Tibial nerve (tissue), 4 donors: ENCODE measurements around the gene TTYH1.

ENCODE experiments used
- EP300 ChIP-seq, 2 donors: sonication (generic); formaldehyde crosslinking; IDR thresholded peaks; one replicate each; pipeline ENCODE4 v1.6.1; 2017; ENCODE audit warnings: antibody characterized with exemption in 2 of 2, mild to moderate bottlenecking in 1 of 2
- POLR2A ChIP-seq, 2 donors: fragments of 450-650 bp; IDR thresholded peaks; one replicate each; pipeline ENCODE4 v1.6.1; 2017; ENCODE audit warnings: antibody characterized with exemption in 2 of 2, mild to moderate bottlenecking in 2 of 2, moderate library complexity in 2 of 2
- TF ChIP-seq, protein P1 (sequence below), 5 experiments: fragments of 200-600 bp in 3 of 5; fragments of 450-650 bp in 2 of 5; sonication (generic) in 3 of 5; IDR thresholded peaks; one replicate each; pipeline ENCODE4 v1.5.1; 2016 to 2019; ENCODE audit warnings: antibody characterized with exemption in 5 of 5, mild to moderate bottlenecking in 3 of 5, moderate library complexity in 2 of 5

DNA sequence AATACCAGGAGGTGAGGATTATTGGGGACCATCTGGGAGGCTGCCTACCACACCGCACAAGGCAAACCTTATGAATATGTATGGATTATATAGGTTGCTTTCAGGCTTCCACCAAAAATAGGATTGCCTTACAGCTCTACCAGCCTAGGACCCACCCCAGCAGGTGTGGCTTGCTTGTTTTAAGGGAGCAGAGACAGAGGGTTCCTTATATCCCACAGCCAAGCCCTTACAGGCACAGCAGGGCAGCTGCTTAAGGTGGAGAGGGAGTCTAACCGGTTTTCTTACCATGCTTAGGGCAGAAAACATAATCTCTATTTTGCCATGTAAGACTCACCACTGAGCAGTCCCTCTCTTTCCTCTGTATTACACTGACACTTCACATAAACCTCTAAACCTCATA lies 16.1 kb upstream of the TTYH1 start:
- TF ChIP-seq, protein P1, sequence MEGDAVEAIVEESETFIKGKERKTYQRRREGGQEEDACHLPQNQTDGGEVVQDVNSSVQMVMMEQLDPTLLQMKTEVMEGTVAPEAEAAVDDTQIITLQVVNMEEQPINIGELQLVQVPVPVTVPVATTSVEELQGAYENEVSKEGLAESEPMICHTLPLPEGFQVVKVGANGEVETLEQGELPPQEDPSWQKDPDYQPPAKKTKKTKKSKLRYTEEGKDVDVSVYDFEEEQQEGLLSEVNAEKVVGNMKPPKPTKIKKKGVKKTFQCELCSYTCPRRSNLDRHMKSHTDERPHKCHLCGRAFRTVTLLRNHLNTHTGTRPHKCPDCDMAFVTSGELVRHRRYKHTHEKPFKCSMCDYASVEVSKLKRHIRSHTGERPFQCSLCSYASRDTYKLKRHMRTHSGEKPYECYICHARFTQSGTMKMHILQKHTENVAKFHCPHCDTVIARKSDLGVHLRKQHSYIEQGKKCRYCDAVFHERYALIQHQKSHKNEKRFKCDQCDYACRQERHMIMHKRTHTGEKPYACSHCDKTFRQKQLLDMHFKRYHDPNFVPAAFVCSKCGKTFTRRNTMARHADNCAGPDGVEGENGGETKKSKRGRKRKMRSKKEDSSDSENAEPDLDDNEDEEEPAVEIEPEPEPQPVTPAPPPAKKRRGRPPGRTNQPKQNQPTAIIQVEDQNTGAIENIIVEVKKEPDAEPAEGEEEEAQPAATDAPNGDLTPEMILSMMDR (IDR thresholded peaks at IDR 0.05): no peak
- TF ChIP-seq POLR2A (IDR thresholded peaks at IDR 0.05) (no peak), EP300 (IDR thresholded peaks at IDR 0.05) (no peak)
